ENCODE results near the gene CCNY.

GRCh38 chr10:35540296-35541164 lies 204.2 kb downstream of the CCNY start:
- TF ChIP-seq EZH2 (IDR thresholded peaks at IDR 0.05; ENCODE audit: insufficient read depth, low read length) (no peak), CTCF (IDR thresholded peaks at IDR 0.05; ENCODE audit: insufficient read depth, low read depth, low read length) (no peak)

Measured in astrocyte (in vitro differentiated cells and primary cell).